Activated CD4-positive, CD25-positive, alpha-beta regulatory T cell treated with anti-CD3 and anti-CD28 coated beads, Interleukin-2, amount 50 U/mL, for 24 hours (primary cell): ENCODE results near the gene EXOC4.
A peak's percentile ranks its signal among the peaks of the same experiment; 100 is the strongest.
"Not testable (repeated sequence)": the region's sequence is repeated elsewhere in the genome, so short reads cannot be mapped to it uniquely, and the experiment has no call there.

Experiments
- ATAC-seq, 2 donors: fragments of 150-1000 bp; cut with Tn5 transposase; one replicate each; pipeline ENCODE4 v1.10.0; 2021; ENCODE audit warnings: mild to moderate bottlenecking in 1 of 2, moderate library complexity in 1 of 2

EXOC4 gene

DNA sequence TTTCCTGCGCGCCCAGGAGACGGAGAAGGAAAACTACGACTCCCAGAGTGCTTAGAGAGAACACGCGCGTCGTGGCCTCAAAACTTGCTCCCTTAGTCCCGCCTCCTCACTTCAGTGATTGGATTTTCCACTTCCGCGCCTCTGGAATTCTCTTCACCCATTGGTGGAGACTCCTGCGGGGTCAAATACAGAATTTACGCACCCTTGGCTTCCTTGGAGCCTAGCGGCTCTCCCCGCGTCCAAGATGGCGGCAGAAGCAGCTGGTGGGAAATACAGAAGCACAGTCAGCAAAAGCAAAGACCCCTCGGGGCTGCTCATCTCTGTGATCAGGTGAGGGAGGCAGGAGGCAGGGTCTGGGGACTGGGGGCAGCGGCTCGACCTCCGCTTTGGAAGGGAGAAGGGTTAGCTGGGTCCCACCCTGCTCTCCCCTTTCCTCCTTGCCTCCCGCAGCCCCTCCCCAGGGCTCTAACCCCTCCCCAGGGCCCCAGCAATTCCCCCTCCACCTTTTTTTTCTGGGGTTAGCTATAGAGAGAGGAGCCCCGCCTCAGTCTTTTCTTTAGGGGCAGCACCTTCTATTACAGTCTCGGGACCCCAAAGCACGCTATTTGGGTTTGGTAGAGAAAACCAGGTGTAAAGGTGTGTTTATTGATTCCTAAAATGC lies at the start of gene EXOC4:
TSS of gene EXOC4 (plus strand) at position 221 of the 661 bp plus-strand sequence.
- peak; percentile 100 for ATAC-seq

DNA sequence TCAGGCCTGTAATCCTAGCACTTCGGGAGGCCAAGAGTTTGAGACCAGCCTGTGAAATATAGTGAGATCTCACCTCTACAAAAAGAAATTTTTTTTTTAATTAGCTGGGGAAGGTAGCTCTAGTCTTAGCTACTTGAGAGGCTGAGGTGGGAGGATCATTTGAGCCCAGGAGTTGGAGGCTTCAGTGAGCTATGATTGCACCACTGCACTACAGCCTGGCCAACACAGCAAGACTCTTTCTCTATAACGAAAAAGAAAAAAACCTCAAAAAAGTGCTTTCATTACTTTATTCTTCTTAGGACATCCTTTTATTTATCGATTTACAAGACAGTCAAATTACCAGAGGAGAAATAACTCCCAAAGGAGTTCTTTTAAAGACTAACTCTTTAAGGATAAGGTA lies 49.4 kb upstream of the EXOC4 start:
- ATAC-seq = no peak

DNA sequence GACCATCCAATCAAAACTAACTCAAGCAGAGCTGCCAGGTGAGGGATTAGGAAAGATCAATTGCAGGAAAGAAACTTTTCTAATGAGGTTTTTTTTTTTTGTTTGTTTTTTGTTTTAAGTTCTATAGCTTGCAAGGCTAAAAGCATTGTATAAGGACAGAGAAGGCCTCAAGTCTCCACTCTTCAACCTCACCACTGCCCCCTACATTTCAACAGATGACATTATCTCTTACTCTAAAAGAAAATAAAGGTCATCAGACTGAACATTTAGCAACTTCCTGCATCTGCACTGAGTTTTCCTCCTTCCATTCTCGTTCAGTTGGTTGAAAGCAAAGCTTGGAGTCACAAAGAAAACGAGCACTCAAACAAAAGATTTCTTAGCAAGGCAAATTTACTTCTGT lies 45.2 kb upstream of the EXOC4 start:
- no peak for ATAC-seq

DNA sequence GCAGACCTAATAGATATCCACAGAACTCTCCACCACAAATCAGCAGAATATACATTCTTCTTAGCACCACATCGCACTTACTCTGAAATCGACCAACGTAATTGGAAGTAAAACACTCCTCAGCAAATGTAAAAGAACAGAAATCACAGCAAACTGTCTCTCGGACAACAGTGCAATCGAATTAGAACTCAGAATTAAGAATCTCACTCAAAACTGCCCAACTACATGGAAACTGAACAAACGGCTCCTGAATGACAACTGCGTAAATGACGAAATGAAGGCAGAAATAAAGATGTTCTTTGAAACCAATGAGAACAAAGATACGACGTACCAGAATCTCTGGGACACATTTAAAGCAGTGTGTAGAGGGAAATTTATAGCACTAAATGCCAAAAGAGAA lies 42.1 kb upstream of the EXOC4 start:
- not testable (repeated sequence) for ATAC-seq

DNA sequence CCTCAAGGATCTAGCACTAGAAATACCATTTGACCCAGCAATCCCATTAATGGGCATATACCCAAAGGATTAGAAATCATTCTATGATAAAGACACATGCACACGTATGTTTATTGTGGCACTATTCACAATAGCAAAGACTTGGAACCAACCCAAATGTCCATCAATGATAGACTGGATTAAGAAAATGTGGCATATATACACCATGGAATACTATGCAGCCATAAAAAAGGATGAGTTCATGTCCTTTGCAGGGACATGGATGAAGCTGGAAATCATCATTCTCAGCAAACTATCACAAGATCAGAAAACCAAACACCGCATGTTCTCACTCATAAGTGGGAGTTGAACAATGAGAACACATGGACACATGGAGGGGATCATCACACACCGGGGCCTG lies 39.1 kb upstream of the EXOC4 start:
- ATAC-seq = not testable (repeated sequence)

DNA sequence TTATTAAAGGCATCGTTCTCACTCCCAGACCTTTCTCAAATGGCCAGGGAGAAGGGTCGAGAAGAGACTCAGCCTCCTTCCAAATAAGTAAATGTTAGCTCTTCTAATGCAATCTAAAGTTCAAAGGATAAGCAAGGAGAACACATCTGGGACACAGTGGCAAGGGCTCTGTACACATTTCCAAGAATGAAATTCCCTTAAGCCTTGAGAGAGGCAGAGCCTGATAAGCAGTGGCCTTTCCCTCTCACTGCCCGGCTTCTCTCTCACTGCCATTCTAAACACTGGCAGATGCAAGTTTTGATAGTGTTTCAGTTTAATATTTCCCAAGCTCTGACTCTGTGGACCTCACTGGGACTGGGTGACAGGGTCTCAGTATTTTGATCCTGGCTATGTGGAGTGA lies 35.1 kb upstream of the EXOC4 start:
- ATAC-seq = no peak

DNA sequence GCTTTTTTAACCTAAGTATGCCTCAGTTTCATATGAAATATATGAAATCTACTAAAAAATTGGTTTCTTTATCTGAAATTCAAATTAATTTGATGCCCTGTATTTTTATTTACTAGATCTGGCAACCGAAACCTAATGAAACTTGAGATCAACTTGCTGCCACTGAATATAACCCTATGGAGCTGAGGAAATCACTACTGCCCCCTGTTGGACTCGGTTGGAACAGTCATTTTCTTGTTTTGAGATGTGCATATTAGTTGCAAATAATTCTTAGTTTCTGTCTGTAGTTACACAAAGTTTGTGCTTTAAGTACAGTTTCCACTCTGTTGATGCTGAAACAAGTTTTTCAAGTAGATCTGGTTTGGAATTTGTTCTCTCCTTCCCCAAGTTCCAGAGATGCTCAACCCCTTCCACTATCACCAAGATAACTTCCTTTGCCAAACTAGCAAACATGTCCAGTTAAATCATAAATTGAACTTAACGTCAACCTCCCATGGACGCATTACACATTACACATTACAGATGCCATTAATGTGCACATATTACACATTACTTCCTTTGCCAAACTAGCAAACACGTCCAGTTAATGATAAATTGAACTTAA lies 22.2 kb upstream of the EXOC4 start:
- no peak for ATAC-seq

DNA sequence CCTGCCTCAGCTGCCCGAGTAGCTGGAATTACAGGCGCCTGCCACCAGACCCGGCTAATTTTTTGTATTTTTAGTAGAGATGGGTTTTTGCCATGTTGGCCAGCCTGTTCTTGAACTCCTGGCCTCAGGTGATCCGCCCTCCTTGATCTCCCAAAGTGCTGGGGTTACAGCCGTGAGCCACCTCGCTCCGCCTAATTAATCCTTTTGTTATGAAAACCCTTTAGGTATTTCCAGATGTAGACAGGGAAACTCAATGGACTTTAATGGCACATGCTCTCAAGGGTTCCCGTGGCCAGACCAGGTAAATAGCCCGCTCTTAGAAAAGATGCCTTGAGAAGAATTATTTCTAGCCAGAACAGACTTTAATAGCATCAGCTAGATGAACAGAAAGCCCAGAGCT lies 19.7 kb upstream of the EXOC4 start:
- ATAC-seq = no peak

DNA sequence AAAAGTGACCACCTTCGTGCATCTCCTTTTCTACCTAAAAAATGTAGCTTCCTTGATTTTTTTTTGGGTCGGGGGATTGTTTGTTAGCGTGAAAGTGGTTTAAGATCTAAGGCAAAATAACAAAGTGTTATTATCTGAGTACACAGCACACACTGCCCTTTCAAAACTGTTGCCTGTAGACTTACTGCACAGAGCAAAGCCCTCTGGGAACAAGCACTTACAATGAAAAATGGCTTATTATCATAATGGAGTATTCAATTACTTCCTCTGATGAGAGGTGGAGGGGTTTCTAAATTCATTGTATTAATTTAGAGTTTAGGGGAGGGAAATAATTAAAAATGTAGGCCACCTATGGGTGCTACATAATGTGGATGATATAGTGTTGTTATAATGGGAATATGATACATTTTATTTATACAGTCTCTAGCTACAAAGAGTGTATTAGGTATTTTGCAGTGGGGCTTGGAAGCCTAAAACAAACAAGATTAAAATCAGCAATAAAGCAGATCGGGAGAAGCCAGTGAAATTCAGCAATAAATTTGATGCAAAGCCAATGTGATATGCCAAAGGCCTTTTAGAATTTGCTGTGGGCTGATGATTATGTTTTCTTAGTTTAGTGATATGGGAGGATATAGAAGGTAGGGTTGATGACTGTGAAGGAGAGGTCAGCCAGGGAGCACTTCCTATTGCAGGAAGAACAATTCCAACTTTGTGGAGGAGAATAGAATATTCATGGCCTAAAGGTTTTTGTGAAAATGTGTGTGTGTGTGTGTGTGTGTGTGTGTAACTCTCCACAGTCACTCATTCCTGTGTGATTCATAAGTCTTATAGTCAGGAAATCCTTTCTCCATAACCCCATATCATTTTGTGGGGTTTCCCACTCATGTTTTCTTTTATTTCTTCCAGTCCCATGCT lies 17.7 kb upstream of the EXOC4 start:
- no peak for ATAC-seq

DNA sequence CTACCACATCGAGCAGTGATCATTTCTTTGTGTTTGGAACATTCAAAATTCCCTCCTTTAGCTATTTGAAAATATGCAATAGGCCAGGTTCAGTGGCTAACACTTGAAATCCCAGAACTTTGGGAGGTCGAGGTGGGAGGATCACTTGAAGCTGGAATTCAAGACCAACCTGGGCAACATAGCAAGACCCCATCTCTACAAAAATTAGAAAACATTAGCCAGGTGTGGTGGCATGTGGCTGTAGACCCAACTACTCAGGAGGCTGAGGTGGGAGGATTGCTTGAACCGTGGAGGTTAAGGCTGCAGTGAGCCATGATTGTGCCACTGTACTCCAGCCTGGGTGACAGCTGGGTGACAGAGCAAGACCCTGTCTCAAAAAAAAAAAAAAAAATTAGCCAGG lies 15.3 kb upstream of the EXOC4 start:
- no peak for ATAC-seq

DNA sequence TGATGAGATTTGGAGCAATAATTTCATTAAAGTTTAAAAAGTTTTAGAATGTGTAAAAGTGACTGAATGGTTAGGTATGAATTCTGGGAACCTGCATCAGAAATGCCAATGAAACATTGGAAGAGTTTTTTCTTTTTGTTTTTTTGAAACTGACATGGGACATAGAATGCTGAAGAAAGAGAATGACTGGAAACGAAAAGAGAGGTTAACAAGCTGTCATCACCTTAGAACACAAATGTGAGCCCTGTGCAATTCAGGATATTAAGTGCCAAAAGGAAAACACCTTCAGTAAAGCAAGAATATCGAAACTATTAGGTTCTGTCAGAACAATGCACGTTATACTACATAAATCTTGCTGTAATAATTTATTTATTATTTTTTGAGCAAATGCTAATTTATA lies 12.6 kb upstream of the EXOC4 start:
- no peak for ATAC-seq

DNA sequence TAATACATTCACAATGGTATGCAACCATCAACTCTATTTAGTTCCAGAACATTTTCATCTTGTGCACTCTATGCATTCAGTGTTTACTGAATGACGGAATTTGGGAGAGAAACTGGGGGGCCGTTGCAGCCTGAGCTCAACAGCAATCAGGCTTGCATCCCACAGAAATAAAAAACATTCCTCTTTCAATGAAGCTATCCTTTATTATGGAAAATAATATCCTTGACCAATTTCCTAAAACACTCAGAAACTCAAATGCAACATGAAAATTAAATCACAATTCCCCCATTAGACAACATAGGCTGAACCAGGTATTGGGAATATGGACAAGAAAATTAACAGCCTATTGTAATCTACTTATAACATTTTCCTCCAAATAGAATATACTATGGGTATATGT lies 6.3 kb upstream of the EXOC4 start:
- no peak for ATAC-seq

DNA sequence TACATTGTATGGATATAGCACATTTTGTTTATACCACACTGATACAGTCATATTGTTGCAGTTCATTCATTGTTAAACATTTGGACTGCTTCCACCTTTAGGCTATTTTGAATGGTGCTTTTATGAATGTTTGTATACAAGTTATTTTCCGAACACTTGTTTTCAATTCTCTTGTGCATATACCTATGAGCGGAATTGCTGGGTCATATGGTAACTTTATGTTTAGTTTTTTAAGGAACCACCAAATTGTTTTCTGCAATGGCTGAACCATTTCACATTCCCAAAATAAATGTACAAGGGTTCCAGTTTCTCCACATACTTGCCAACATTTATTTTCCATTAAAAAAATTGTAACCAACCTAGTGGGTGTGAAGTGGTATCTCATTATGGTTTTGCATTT lies 4.0 kb upstream of the EXOC4 start:
- no peak for ATAC-seq

DNA sequence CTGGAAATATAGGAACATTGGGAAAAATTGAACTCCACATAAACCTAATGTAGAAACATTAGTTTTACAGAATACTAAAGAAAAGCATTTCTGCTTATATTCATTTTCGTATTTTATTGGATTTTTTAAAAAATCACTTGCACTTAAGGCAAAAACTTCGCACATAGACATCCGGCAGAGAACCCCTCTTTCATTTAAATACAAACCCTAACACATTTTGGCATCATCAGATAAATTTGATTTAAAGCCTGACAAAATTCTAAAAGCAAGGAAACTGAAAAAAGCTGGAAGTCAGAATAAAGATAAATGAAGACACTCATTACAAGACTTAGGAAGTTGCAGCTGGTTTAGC lies 396 bp upstream of the EXOC4 start:
- ATAC-seq = no peak

DNA sequence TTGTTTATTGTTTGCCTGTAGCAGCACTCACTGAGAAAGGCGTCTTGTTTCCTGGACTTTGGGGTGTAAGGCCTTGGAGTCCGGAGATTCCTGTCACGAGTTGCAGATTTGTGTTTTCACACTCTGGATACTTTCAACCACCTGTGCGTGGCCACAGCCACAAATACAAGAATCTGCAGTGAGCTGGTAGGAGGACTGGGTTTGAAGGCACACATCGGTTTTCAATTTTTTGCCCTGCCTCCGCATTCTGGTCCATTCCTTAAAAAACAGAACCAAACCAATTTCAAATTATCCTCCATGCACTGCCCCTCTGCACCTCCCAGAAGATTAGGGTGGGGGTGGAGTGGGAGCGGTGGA lies 619 bp downstream of the EXOC4 start:
- no peak for ATAC-seq

DNA sequence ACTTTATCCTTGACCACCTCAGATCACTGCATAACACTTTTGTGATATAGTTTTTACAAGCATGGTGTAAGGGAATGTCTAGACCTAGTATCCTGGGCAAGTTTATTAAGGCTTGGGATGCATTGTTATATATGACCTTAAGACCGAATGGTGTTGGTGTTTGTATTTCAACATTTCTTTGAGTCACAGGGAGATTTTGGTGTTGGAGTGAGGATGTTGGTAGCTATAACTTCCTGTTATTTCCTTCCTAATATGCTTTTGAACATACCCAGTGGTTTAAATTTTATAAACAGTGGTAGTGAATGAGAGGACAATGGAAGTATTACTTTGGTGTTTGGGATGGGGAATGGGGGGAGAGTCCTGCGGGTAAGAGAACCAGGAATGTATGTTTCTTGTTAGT lies 2.6 kb downstream of the EXOC4 start:
- ATAC-seq = no peak

DNA sequence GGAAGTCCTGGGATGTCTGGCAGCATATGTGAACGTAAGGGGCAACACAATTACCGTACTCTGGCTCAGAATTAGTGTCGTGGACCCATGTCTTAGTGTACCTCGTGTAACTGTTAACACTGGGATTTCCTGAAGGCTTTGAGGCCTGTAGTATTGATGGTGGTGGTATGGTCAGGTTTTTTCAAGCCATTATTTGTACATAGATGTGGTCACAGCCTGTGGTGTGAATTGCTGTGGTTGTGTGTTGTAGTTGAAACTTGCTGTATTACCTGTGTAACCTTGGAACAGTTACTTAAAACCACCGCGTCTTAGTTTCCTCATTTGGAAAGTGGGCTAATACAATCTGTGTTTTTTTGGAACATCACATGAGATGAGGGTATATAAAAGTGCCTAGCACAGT lies 5.3 kb downstream of the EXOC4 start:
- no peak for ATAC-seq

DNA sequence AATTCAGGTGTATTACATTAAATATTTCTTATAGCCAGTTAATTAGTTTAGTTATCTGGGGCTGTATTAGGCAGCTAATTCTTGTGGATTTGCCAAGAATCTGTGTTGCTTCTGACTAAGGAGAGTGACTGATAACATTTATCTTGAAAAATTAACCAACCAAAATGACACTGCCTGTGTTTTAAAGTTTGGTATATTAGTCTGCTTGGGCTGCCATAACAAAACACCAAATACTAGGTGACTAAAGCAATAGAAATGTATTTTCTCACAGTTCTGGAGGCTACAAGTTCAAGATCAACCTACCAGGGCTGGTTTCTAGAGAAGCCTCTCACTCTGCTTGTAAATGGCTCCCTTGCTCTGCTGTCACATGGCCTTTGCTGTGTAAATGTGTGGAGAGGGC lies 12.9 kb downstream of the EXOC4 start:
- no peak for ATAC-seq

DNA sequence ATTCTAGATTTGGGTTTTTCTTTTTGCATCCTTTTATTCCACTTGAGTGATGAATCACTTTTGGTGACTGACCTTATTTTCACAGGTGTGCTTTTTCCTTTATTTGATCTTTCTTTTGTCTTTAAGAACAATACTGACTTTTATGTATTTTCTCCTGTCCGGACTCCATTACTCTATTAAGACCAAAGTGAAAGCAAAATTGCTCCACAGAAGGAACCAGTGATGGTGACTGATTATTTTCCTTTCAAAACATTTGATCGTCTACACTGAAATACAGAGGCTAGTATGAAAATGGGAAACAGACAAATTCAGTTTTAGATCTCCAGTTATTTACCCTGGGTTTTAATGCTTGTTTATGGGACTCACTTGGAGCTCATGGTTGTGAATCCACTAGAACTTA lies 15.5 kb downstream of the EXOC4 start:
- peak in 1 of 2 donors; percentile 41 for ATAC-seq

DNA sequence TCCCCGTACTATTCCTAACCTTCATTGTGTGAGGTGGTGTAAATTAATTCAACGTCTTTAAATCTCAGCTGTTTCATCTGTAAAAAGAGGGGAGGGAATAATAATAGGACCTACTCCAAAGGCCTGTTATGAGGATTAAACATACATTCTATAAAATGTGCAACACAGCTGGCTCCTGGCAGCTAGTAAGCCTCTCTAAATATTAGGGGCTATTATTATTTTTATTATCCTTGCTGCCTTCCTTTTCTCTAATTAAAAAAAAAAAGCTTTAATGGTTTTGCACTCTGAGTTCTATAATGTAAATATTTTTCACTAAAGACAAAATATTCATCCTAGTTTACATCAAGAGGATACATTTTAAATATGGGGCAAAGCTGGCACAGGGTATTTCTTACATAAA lies 19.5 kb downstream of the EXOC4 start:
- no peak for ATAC-seq

DNA sequence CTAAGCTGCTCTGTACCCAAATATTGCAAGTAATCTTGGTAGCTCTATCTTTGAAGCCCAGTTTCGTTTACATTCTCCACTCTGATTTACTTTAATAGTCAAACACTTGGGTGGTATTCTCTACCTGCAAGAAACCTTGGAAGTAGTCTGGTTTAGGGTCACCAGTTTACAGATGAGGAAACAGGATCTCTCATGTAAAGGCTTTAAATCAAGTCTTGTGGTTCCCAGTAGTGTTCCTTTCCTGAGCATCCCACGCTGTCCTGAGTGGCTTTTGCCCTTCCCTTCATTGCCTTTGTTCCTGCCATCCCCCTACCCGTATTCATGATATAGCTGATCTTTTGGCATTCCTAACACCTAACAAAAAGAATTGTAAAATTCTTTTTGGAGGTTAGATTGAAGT lies 20.3 kb downstream of the EXOC4 start:
- no peak for ATAC-seq

DNA sequence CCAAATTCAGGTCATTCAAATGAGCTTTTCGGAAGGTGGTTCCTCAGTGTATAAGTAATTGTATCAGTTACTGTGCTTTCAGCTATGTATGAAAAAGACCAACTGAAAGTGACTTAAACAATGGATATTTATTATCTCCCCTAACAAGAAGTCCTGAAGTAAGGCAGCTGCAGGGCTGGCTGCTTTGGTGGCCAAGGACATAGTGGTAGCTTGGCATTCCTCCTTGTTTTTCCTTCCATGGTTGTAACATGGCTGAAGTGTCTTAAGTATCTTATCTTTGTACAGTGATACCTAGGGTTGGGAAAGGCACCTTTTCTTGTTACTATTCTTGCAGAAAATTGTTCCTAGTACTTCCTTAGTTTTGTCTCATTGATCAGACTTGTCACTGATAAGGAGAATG lies 21.4 kb downstream of the EXOC4 start:
- no peak for ATAC-seq

DNA sequence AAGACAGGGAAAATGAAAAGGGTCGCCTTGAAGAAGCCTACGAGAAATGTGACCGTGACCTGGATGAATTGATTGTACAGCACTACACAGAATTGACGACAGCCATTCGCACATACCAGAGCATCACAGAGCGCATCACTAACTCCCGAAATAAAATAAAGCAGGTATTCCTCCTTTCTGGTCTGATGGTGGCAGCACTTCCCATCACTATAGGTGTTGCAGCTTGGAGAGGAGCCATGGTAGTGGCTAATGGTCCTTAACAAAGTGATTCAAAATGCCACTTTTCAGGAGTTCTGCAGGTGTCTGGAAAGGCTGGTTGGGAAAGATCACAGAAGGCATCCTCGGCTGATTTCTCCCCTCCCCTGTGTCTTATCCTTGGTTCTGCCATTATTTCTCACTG lies 22.1 kb downstream of the EXOC4 start:
- no peak for ATAC-seq

DNA sequence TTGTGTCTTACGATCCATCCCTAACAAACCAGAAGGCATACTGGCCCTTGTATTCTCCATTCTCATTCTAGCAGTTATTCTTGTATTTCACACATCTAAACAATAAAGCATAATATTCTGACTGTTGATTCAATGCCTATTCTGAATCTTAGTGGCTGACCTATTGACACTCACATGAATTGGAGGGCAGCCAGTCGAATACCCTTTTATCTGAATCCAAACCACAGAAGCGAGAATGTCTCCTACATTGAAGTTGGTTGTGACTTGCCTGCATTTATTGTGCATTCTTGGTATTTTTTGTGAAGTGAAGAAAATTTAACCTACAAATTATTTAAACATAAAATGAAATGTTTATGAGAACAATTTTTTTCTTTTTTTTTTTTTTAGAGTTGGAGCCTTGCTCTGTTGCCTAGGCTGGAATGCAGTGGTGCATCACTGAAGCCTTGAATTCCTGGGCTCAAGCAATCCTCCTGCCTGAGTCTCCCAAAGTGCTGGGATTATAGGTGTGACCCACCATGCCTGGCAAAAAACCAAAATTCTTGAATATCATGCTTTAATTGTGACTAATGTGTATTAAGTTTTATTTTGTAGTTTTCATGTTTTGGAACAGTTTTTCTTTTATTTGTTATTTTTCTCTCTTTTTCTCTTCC lies 22.7 kb downstream of the EXOC4 start:
- no peak for ATAC-seq
